Inflammatory macrophage treated with lipopolysaccharide for 4 hours (primary cell): ENCODE measurements around the gene FGD4.

Experiments used
- DNase-seq: peaks from one replicate; pipeline ENCODE4 v3.0.0-alpha.2; 2020

The FGD4 gene

DNA sequence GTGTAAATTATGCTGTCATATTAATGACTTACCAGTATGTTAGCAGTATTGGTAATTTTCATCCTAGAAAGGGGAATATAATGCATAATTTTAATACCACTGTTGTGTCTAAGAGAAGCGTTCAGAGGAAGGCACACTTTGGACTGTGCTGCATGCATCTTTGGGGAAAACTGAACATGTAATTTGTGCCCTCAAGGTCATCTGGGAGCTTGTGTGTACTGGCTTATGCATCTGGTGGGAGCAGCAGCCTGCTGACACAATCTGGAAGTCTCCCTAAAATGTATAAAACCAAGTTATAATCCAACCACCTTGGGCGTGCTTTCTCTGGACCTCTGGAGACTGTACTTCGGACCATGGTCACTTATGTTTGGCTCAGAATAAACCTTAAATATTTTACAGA, 14.1 kb downstream of the FGD4 start:
- no peak for DNase-seq

DNA sequence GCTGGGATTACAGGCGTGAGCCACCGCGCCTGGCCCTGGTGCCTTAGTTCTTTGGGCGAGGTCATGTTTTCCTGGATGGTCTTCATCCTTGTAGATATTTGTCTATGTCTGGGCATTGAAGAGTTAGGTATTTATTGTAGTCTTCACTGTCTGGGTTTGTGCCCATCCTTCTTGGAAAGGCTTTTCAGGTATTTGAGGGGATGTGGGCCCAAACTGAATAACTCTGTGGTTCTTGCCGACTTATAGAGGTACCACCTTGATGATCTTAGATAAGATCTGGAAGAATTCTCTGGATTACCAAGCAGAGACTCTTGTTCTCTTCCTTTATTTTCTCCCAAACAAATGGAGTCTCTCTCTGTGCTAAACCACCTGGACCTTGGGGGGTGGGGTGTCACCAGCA, 18.9 kb downstream of the FGD4 start:
- no peak for DNase-seq

DNA sequence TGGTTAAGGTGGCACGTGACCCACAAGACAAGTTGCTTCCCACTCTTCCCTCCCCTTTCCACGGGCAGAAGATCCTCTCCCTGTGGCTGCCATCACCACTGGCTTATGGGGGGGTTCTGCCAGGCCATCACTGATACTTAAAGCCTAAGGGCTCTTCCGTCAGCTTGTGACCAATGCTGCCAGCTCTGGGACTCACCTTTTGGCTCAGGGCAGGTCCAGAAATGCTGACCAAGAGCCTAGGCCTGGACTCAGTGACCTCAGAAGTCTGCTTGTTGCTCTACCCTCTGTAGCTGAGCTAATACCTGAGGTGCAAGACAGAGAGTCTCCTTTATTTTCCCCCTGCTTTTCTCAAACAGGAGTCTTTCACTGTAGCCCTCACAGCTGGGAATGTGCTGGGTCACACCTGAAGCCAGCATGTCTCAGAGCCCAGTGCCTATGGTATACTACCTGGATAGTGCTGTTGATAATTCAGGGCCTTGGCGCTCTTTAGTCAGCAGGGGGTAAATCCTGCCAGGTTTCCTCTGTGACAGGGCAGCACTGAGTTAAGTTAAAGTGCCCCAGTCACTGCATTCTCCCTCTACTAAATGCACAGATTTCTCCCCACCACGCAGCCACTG, 19.7 kb downstream of the FGD4 start:
- no peak for DNase-seq

DNA sequence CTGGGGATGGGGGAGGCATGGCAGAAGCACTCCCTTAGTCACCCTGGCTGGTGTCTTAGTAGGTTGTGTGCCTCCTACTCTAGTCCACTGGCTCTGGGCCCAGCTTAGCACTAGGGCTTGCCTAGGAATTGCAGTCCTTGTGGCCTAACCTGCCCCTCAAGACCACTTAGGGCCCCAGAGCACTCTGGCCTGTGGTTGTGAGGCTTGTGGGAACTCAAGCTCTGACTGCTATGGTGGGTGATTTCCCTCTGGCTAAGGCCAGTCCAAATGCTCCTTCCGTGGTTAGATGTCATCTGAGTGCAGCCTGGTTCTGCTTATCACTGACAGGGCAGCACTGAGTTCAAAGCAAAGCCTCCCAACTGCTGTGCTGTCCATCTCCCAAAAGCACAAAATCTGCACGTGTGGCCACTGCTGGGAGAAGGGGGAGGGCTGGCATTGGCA, 20.2 kb downstream of the FGD4 start:
- peak; percentile 71 for DNase-seq

DNA sequence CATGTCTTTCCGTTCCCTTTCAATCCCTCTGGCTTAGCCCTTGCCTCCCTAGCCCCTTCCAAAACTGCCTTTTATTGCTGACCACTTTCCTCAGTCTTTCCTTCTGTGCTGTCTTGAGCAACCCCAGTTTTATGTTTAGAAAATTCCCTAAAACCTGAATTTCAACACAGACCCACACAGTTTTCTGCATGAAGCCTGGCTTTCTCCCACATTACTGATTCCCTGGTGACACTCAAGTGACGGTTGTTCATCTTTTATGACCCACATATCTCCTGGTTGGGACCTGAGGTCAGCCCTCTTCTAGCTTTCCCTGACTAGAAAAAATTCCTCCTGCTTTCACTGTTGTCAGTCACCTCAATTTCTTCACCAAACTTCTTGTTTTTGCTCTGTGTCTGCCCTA, 21.0 kb downstream of the FGD4 start:
- DNase-seq: peak; percentile 73

DNA sequence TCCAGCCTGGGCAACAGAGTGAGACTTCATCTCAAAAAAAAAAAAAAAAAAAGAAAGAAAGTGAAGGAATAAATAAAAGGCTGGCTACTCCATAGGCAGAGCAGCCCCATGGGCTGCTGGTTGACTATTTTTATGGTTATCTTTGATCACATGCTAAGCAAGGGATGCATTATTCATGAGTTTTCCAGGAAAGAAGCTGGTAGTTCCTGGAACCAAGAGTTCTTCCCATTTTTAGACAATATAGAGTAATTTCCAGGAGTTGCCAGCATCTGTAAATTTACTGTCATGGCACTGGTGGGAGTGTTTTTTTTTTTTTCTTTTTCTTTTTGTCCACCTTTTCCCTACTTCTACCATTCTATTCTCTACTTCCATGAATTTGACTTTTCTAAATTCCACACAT, 24.2 kb downstream of the FGD4 start:
- peak; percentile 23 for DNase-seq

DNA sequence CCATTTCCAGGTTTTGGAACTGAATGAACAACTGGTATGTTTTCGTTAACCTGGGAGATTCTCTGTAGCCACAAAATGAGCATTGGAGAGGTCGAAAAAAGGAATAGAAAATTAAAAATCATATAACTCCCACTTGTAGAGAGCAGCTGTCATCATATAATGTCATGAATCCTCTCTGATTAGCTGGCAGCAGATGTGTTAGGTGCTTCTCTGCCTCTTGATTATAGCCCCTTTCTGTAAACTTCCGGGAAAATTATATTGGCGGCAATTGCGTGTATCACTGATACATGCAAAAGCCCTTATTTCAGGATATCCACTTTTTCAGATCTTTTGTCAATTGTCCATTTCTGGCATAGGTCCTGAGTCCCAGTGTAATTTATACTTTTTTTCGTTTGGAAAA, 31.7 kb downstream of the FGD4 start:
- DNase-seq: no peak

DNA sequence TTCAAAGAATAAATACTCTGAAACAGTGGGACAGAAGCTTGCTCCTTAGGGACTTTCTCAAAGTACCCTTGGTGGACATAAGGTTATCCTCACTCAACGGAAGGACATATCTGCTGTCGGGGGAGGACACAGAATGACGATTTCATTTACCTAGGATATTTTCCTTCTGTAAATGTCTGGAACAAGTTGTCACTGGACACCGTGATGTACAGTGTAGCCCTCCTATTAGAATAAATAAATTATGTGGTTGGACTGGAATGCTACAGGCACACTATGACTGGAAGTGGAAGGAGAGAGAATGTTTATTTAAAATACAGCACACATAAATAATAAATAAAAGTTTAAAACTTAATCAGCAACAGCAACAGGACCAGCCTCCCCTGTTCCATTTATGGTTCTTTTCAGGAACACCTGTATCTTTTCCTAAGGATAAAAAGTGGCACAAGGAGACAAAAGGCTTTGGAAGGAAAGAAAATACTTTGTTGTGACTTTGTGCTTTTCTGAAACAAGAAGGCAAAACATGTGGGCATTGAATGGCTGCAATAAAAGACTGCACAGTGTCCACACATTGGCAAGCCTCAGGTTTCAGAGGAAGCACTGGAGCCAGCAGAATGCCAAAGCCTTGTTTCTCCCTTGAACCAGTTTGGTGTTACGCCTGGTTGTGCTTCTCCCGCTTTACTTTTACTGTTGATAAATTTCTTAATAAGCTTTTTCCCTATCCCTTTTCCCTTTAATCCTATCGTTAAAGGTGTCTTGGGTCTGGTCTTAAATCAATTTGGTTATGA, 36.8 kb downstream of the FGD4 start:
- no peak for DNase-seq

DNA sequence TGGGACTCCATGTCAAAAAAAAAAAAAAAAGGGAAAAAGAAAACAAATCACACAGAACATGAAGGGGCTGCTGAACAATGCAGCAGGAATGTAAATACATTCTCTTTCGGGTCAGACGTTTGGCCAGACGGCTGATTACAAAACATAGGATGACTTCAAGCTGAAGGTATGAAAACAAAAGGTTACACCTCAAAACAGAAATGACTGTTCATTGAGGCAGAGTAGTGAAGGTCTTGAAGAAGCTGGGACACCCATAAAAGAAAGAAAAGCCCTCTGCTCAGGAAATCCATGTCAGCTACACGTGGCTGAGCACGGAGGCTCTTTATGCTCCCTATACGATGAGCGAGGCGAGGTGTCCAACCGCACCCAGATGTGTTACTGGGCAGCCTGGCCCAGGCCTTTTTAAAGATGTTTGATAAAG, 37.7 kb downstream of the FGD4 start:
- no peak for DNase-seq

DNA sequence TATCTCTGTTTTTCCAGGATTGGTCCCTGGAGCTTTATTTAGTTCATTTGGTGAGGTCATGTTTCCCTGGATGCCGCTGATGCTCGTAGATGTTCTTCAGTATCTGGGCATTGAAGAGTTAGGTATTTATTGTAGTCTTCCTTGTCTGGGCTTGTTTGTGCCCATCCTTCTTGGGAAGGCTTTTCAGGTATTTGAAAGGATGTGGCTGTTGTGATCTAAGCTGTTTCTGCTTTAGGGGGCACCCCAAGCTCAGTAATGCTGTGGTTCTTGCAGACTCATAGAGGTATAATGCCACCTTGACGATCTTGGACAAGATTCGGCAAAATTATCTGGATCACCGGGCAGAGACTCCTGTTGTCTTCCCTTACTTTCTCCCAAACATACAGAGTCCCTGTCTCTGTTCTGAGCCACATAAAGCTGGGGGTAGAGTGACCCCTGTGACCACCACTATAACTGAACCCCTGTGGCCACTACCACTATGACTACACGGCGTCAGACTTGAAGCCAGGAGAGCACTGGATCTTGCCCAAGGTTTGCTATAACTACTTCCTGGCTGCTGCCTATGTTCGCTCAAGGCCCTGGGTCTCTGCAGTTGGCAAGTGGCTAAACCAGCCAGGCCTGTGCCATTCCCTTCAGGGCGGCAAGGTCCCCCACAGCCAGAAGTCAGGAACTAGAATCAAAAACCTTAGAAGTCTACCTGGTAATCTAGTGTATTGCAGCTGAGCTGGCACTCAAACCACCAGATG, 40.9 kb downstream of the FGD4 start:
- no peak for DNase-seq

DNA sequence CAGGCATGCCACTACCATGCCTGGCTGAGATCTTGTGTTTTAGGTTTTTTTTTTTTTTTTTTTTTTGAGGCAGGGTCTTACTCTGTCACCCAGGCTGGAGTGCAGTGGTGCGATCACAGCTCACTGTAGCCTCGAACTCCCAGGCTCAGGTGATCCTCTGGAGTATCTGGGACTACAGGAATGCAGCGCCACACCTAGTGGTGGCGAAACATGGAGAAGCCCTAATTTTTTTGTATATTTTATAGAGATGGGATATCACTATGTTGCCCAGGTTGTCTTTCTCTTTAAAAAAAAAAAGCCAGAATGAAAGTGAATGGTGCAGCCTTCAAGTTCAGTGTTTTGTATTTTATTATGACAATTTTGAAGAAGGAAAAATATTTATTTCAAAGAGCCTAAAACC, 44.1 kb downstream of the FGD4 start:
- no peak for DNase-seq

DNA sequence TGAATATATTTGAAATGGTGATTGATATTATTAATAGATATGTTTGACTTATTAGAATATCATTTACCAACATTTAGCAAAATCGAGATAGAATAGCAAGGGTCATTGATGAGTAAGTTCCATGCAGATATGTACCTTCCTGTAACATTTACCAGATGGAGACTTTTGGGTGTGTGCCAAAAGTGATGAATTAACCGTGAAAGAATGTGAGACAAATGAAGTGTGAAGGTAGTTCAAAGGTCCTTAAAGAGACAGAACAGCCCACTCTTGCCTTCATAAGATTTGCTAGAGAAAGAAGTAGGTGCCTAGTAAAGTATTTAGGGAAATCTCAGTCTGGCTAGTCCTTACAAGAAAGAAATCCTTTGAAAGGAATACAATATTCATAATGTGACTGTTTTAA, 45.5 kb downstream of the FGD4 start:
- no peak for DNase-seq

DNA sequence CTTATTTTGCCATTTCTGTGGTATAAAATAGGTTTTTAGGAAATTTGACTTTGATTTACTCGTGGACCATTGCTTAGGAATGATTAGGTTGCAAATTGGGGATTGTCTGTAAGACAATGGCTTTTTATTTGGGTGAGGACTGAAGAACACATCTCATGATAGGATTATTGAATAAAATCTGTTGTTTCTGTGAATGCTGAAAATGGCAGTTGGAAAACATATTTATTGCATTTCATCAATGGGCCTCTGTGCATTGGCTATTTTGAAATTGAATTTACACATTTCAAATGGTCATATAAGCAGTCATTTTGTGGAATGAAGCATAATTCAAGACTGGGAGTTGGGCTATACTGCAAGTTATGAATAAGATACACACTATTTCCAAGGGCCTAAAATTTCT, 46.0 kb downstream of the FGD4 start:
- no peak for DNase-seq

DNA sequence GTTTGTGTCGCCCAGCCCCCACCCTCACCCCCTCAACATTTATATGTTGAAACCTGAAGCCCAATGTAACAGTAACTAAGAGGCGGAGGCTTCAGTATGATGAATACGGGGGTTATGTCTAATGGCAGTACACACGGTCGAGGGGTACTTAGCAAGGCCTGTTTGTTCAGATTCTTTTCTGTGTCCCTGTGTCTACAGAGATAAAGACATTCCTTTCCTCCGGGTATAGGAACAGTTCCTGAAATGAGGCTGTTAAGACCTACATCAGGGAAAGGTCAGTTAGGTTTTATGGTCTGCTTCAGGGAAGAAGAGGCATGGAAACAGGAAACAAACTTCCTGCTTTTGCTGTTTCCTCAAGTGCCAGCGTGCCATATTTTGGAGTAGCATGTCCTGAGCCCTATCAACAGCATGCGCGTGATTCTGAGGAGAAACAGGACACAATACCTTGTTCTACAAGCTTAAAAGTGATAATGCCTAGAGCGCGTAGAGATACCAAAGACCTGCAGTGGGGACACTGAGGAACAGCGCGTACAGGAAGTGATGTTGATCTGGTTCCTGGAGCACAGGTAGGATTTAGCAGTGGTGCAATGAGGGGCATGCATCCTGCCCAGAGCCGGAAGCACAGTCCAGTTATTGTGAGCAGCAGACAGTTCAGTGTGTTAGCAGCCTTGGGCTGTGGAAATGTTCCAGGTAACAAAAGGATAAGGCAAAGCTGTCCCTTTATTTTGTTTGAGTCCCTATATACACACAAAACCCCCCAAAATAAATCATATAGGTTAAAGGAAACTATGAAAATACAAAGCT, 47.2 kb downstream of the FGD4 start:
- DNase-seq: no peak

DNA sequence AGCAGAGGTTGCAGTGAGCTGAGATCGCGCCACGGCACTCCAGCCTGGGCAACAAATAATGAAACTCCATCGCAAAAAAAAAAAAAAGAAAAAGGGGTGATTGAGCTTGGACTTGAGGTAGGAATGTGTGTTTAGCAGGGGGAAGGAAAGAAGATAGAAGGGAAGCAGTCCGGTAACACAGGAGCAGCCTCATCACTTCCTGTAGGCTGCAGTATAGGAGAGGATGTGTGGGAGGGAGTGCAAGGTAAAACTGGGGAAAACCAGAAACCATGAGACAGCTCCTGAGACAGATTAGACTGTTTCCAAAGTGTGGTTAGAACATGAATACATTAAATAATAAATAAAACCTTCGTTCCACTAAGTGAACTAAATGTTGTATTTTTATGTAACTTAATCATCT, 49.2 kb downstream of the FGD4 start:
- DNase-seq: no peak

DNA sequence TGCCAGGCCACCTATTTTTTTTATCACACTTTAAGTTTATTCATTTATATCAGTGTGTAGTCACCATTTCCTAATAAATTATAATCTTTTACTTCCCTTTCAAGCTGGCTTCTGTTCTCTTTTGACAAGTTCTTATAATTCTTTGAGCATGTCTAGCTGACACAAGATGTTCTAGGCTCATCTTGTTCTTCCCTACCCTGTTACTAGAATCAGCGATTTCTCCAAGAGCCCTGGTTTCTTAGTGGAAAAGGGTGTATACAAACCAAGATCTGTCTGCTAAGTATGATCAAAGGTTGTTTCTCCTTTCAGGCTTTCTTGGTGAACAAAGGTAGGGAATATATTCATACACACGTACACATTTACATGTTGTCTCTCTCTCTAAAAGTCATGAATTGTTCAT, 51.0 kb downstream of the FGD4 start:
- no peak for DNase-seq

DNA sequence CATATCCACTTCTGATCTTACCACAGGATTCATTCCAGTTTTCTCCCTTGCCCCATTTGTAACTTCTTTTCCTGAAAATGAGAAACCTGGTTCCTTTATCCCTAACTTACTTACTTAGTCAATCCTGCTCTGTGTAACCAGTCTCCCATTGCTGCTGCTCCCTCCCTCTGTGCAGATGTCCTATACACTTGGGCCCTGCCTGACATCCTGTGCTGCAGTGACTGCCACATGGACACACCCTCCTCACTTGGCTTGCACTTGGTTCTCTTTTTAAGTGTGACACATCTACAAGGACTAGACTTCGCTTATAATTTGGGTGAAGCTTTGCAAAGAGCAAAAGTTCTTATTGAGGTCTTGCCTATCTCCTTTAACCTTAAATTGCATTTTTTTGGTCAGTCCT, 51.4 kb downstream of the FGD4 start:
- DNase-seq: peak; percentile 32

DNA sequence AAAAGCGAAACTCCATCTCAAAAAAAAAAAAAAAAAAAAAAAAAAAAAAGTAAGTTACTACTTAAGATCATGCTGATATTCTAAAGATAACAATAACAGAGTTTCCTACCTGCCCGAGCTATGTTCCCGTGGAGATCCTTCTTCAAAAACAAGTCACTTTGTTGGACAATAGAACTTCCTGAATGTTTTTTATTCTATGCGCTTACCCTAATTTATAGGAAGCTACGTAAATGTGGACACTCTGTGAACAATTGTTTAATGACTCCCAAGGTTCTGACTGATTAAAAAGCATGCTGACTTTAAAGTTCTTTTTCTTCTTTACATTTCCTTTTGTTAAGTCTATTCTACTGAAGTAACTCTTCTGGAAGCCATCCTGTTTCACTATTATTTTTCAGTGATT, 52.5 kb downstream of the FGD4 start:
- DNase-seq: no peak

DNA sequence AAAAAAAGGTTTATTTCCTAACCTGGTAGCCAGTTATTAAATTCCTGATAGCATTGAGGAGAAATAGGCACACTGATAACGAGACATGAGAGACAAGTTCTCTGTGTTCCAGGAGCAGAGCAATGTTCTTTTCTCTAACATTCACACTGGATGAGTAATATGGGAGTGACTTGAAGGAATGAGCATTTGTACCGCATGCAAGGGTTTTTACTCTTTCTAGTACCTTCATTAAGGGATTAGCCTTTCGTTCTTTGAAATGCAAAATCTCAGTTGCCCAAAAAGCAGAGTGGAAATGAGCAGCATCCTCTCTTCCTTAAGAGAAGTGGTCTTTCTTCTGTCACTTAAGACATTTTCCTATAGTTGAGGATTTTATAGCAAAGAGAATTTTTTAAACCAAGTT, 54.7 kb downstream of the FGD4 start:
- DNase-seq: no peak

DNA sequence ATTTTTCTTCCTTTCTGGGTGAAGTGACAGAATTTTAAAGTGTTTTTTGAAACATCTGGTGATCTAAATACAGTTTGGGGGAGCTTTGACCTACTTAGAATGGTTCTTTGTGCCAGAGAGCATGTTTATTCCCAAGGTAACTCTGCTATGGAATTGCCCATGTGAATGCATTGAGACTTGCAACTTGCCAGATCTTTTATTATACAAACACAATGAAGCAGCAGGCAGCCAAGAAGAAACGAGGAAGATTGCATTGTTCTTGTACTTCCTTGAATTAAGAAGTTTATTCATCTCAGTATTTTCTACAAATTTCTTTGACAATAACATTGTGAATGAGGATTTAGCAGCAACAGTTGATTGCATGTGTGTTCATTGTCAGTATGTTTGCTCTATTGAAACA, 55.5 kb downstream of the FGD4 start:
- DNase-seq: no peak

DNA sequence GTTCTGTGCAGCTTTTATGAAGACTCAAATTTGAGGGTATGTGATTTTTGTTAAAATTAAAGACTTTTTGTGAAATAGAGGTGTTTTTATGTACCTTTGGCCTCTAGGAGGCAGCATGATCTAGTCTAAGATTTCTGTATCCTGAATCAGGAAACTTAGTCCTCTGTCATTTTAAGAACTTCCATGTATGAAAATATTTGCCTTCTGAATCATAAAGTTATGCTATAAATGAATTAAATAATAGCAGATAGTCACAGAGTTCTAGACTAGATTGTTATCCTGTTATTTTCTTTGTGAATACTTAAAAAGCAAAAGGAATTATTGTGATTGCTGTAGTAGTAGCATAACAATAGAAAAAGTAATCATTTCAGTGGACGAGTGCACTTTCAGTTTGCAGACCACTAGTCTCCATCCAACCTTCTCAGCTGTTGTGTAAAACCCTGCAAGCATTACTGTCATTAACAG, 56.3 kb downstream of the FGD4 start:
- peak; percentile 83 for DNase-seq

DNA sequence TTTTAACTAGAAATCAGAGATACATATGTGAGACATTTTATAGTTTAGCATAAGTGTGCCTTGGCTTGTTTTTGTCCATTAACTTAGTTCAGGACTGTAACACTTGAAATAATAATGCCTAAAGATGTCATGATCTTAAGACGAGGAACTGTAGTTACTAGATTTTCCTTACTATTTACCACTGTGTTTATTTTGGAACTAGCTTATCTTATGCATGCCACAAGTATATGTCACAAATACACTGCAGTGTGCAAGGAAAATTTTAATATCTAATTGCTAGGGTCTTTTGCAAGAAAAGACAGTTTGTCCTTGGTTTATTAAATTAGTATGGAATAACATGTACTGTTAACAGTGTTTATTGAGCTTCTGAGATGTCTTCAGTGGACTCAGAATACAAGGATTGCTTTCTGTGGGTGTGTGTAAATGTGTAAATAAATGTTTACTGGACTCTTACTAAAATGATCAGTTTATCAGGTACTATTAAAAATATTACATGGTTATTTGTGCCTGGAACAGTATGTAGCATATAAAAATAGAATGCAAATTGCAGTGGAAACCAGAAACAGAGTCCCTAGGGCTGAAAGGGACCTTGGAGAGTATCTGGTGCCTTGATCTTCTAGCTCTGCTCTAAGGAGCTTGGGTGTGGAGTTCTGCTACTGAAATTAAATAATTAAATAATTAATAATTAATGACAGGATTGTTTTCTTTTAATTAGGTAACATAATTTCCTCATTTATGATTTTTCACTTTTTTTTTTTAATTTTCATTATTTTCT, 58.1 kb downstream of the FGD4 start:
- DNase-seq: no peak
